GM03348 (cell line): Measurements from ENCODE around the gene DDHD1.
A peak's percentile ranks its signal among the peaks of the same experiment; 100 is the strongest.

Source experiments
- DNase-seq: peaks from one replicate; pipeline ENCODE4 v3.0.0; 2012; ENCODE audit warnings: low spot score

DDHD1 gene

GRCh38 chr14:53034036-53034435 is 119.1 kb downstream of the DDHD1 start:
- no peak for DNase-seq

DNA sequence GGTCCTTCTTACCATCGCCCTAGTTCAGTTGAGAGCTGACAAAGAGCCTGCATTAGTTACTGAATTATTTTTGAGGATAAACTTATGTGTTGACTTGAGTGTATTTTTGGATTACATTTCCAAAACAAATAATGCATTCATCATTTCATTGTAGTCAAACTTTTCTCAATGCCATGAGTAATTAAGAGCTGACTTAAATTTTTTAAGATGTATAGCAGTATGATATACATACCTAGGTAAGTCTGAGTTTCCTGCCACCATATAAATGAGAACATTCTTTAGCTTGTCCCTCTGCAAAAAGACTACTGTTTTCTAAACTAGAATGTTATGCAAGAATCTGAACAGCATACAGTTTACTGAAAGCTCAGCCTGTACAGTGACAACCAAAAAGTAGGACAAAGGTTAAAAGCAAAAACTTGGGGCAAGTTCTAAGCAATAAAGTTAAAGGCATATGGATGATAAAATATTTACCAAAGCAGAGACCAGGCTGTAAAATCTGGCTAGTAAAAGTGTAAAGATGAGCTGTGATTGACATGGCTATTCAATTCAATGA is 120.2 kb downstream of the DDHD1 start:
- no peak for DNase-seq

GRCh38 chr14:53032161-53032803 is 120.8 kb downstream of the DDHD1 start:
- peak; percentile 64 for DNase-seq

GRCh38 chr14:53027562-53027961 is 125.6 kb downstream of the DDHD1 start:
- DNase-seq, result no peak

GRCh38 chr14:53027041-53027440 is 126.1 kb downstream of the DDHD1 start:
- DNase-seq, result no peak

- DNase-seq, result no peak
Measured at GRCh38 chr14:53023325-53023724, 129.8 kb downstream of the DDHD1 start.

- peak; percentile 54 for DNase-seq
Measured at GRCh38 chr14:53022593-53022992, 130.5 kb downstream of the DDHD1 start.

DNA sequence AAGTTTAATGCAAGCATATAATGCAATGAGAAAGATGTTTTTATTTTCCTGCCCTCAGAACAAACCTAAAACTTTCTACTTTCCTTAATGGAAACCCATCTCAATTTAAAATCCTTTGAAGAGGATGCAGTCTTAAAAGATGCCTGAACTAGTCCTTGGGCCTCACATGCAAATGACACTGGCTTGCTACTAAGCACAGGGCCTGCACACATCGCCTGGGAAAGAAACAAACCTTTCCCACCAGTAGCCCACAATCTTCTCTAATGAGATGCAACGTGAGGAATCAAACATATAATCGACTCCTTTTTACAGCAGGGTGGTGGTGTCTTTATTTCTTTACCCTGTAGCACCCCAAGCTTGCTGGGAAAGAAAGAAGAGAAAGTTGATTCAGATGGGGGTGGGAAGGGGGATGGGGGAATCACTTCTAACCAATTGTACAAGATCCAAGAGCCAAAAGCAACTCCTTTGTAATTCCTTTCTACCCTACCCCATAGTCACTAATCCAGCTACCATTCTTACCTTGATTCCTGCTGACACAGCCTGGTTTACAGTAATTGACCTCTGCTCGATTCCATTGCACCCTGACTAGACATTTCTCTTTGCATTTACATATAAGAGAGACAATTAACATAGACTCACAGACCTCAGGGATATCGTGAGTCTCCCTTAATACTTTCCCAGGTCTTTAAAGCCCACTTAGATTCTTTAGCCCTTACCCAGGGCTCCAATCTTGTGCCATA is 132.8 kb downstream of the DDHD1 start:
- no peak for DNase-seq

- peak; percentile 24 for DNase-seq
Measured at GRCh38 chr14:53019406-53019805, 133.7 kb downstream of the DDHD1 start.

GRCh38 chr14:53017837-53018236 is 135.3 kb downstream of the DDHD1 start:
- no peak for DNase-seq

DNA sequence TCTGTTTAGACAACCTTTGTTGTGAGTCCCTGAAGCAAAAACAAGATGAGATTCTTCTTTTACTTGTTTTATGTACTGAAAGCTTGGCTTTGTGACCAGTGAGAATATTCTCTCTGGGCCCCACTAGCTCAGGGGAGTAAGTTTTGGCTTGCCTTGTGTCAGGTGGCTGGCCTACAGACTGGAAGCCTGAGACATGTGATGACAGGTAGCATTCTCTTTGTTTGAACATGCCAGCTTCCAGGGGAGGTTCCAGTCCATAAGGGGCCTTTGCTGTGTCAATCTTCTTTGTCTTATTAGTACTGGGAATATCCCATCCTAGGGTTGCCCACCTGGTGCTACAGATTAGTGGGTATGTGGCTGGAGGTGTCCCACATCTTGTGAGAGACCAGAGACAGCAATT is 136.2 kb downstream of the DDHD1 start:
- no peak for DNase-seq

GRCh38 chr14:53016491-53016890 is 136.6 kb downstream of the DDHD1 start:
- DNase-seq, result no peak

DNA sequence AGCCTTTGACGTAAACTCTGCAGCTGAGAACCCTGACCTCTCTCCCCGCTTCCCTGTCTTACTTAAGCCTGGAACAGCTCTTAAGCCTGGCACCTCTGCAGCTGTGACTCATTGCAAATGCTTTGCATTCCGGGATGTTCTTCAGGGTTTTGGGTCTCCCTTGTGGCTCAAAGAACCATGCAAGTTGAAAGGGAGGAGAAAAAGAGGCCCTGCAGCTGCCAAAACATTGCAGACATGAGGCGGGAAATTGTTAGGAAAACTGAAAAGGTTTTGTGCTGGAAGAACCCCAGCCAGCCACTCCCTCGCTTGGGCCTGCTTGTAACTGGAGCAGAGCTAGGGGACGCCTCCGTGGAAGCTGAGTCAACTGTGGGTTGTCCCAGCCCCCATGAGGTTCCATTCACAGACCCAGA is 142.1 kb downstream of the DDHD1 start:
- peak; percentile 92 for DNase-seq

DNA sequence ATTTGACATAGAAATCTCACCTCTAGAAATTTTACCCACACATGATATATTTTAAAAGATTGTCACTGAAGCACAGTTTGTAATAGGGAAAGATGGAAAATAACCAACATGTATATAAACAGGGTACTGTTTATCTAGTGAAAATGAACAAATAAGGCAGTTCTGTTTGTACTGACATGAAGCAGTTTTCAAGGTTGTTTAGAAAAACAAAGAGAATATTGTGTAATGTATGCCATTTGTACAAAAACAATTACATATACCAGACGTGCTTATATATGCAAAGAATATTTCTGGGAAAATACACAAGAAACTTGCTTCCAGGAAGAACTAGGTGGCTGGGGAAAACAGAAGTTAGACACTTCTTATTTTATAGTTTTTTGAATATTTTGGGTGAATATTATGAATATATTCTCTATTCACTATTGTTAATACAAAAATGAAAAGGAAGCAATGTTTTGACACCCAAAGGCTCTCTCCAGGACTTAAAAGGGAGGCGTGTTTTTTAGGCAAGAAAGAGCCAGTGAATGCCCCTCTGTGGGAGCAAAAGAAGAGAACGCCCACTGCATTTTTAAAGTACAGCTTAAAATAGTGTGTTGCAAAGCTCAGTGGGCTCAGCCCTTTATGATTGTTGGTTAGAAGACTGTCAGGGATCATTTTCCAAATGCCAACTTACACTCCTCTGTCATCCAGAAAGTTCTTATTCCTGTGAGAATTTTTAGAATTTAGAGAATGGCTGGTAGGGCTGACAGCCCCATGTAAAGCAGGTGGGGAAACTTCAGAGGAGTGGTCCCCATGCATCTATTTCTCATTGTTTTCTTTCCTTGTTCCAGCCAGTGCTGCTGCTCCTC is 142.7 kb downstream of the DDHD1 start:
- DNase-seq, result no peak

DNA sequence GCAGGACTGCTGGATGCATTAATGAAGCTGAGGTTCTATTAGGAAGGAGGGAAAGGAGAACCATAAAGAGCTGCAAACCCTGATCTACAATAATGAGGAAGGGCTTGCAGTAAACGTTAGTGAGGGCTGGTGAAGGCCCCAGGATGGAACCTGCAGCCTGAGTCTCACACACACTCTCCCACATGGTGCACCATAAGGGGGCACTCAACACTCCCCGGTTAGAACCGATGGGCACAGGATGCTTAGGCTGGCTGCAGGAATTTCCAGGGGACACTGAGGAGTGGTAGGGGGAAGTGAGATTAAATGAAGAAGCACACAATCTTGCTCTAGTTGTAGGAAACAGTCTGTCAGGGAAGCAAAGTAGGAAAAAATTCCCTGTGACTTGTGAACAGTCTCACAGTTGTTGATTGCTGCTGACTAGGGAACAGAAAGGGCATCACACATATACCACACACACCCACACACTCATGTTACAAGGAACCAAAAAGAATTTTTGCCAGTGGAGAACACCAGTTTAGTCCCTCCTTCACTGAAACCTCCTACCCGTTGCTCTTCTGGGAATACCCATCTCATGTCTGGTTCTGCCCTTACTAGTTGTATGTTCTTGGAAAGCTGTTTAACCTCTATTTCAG is 146.1 kb downstream of the DDHD1 start:
- no peak for DNase-seq

GRCh38 chr14:53004976-53005375 is 148.1 kb downstream of the DDHD1 start:
- no peak for DNase-seq

DNA sequence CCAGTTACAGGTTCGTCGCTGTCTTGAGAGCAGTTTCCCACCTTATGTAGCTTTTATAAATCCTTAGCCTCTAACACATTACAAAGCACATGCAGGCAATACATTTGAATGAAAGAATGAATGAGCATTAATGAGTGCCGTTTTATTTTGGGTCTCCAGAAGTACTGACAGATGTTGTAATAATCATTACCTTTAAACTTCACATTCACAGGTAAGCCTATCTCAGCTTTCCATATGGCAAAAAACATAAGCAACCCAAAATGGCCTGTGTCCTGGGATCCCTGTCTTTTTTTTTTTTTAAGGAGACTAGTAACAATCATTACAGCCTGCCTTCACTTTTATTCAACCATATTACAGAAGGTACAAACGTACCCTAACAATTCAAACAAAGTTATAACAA is 149.3 kb downstream of the DDHD1 start:
- DNase-seq, result no peak

DNA sequence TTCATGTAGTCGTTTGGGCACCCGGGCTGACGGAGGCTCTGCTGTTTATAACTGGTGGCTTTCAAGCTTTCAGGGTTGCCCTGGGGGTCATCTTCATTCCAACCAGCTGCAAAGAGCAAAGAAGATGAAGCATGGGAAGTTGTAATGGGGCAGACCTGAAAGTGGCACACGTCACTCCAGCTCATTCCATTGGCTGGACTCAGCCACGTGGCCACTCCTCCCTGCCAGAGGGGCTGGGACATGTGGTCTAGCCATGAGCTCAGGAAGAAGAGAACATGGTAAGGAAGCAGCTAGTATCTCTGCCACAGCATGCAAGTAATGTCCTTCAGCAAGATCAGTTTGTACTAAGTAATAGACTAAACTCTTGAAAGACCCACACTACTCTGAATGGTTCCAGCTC is 150.5 kb downstream of the DDHD1 start:
- DNase-seq, result no peak

- no peak for DNase-seq
Measured at GRCh38 chr14:53001787-53002378, 151.2 kb downstream of the DDHD1 start.

- peak; percentile 80 for DNase-seq
Measured at GRCh38 chr14:52998376-52999015, 154.6 kb downstream of the DDHD1 start.

DNA sequence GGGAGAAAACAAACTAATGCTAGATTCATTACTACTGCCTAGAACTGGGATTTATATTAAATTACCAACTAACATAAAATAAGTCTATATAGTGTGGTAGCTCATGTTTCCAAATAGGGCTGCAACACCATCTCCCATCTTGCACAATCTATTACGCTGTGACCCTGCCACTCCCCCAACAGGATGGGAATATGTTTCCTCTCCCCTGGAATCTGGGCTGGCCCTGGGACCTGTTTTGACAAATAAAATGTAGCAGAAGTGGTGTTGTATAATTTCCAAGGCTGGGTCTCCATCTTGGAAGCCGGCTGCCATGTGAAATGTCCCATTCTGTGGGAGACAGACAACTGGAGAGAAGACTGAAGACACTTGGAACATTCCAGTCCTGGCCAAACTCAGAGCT is 156.6 kb downstream of the DDHD1 start:
- no peak for DNase-seq
